Gastrocnemius medialis (tissue), 4 donors: Measurements from ENCODE around the gene SMAD3.

Experiments
- POLR2A ChIP-seq, 2 donors: fragments of 450-650 bp; IDR thresholded peaks; one replicate each; pipeline ENCODE4 v1.6.1; 2017; ENCODE audit warnings: antibody characterized with exemption in 2 of 2, mild to moderate bottlenecking in 2 of 2, moderate library complexity in 2 of 2
- TF ChIP-seq, protein P1 (sequence below), 5 experiments: fragments of 450-650 bp in 3 of 5; fragments of 200-600 bp in 2 of 5; sonication (generic) in 2 of 5; IDR thresholded peaks in 4 of 5; conservative IDR thresholded peaks in 1 of 5; 1 replicate in 4 of 5; 2 replicates in 1 of 5; pipeline ENCODE4 v1.5.1; 2016 to 2019; ENCODE audit warnings: antibody characterized with exemption in 5 of 5, mild to moderate bottlenecking in 3 of 5, moderate library complexity in 3 of 5

DNA sequence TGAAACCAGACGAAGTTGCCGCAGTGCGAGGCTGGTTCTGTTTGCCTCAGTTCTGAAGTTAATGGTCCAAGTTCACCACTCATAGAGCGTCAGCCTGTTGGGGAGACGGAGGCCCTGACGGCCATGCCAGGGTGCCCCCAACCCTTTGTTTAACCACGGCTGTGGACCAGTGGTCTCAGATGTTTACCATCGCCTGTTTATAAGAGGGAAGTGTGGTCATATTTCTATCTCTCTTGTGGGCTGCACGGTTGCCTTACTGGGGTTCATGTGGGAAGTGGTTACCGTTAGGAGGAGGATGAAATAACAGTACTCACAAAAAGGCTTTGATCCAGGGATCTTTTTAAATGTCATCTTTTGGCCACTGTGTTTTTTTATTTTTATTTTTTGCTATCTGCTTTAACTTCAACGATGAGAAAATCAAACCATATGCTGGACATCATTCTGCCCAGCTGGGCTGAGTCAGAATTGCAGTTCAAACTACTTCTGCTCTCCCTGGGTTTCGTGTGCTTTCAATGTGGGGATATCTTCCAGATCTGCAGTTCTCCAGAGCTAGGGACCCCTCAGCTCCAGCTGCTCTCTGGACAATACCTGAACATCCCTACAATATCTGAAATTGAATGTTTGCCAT, 17.8 kb downstream of the SMAD3 start:
- TF ChIP-seq, protein P1, sequence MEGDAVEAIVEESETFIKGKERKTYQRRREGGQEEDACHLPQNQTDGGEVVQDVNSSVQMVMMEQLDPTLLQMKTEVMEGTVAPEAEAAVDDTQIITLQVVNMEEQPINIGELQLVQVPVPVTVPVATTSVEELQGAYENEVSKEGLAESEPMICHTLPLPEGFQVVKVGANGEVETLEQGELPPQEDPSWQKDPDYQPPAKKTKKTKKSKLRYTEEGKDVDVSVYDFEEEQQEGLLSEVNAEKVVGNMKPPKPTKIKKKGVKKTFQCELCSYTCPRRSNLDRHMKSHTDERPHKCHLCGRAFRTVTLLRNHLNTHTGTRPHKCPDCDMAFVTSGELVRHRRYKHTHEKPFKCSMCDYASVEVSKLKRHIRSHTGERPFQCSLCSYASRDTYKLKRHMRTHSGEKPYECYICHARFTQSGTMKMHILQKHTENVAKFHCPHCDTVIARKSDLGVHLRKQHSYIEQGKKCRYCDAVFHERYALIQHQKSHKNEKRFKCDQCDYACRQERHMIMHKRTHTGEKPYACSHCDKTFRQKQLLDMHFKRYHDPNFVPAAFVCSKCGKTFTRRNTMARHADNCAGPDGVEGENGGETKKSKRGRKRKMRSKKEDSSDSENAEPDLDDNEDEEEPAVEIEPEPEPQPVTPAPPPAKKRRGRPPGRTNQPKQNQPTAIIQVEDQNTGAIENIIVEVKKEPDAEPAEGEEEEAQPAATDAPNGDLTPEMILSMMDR (IDR thresholded peaks at IDR 0.05 in 4 of 5, conservative IDR thresholded peaks at IDR 0.05 in 1 of 5) = no peak
- TF ChIP-seq POLR2A (IDR thresholded peaks at IDR 0.05) = no peak
